Diencephalon (tissue), 1 donor: ENCODE data around the gene SHCBP1. TPM values are rescaled to one million over a fixed set of nuclear protein-coding genes. Genes with fewer than 3 reads are reported as not detected.

Experiments
- small RNA-seq: library from RNA; depleted of rRNA; stranded (forward); fragments of <200 nt; gene quantifications from one replicate; pipeline ENCODE3, GENCODE V24; 2014
- total RNA-seq: library from RNA; depleted of rRNA; stranded (reverse); fragments of >200 nt; gene quantifications from one replicate; pipeline ENCODE4 v1.2.3, GENCODE V29; 2014

Gene SHCBP1
- total RNA-seq: 4.6 TPM

GRCh38 chr16:46621006-46621933 lies at the start of gene SHCBP1:
Gene SHCBP1, minus strand, starts transcription at chr16:46621379. Its CDS starts 20 bp downstream, at chr16:46621359.

Small RNAs within 50 kb of the gene (small RNA-seq; reads per million reads assigned to genes)
- gene RNU6-845P: not detected

Other genes with a start within 250 kb of the SHCBP1 start
- gene VPS35, start 67.8 kb upstream of the SHCBP1 start, total RNA-seq: 172 TPM
- gene ORC6, start 68.3 kb upstream of the SHCBP1 start, total RNA-seq: 9.0 TPM
- 5.5 TPM for gene MYLK3, start 127.0 kb upstream of the SHCBP1 start, total RNA-seq
- gene C16orf87, start 209.8 kb upstream of the SHCBP1 start, total RNA-seq: 32.8 TPM